Central memory CD8-positive, alpha-beta T cell (primary cell): Measurements from ENCODE around the gene FOXO4.

Source experiments
- ATAC-seq: fragments of 150-1000 bp; cut with Tn5 transposase; replicated peaks from 2 replicates; pipeline ENCODE4 v1.10.0; 2022; ENCODE audit warnings: mild to moderate bottlenecking, moderate FRiP score, moderate number of reproducible peaks; ENCODE audit not compliant: poor library complexity, severe bottlenecking; ENCODE audit errors: extremely low read depth
- DNase-seq, 2 donors: peaks; one replicate each; pipeline ENCODE4 v3.0.0; 2021; ENCODE audit warnings: low spot score in 2 of 2
- H3K27ac Mint-ChIP-seq: one replicate; pipeline ENCODE4 v1.8.0; 2022; ENCODE audit warnings: low read depth, mild to moderate bottlenecking, moderate library complexity, mixed read lengths
- H3K27me3 Mint-ChIP-seq: one replicate; pipeline ENCODE4 v1.8.0; 2022; ENCODE audit warnings: mixed read lengths
- H3K36me3 Mint-ChIP-seq: one replicate; pipeline ENCODE4 v1.8.0; 2022; ENCODE audit warnings: mild to moderate bottlenecking, moderate library complexity, mixed read lengths; ENCODE audit not compliant: insufficient read depth
- H3K4me1 Mint-ChIP-seq: one replicate; pipeline ENCODE4 v1.8.0; 2022; ENCODE audit warnings: mixed read lengths
- H3K4me3 Mint-ChIP-seq: one replicate; pipeline ENCODE4 v1.8.0; 2022; ENCODE audit warnings: mild to moderate bottlenecking, moderate library complexity, mixed read lengths
- H3K9me3 Mint-ChIP-seq: one replicate; pipeline ENCODE4 v1.8.0; 2022; ENCODE audit warnings: mixed read lengths

Gene FOXO4

DNA sequence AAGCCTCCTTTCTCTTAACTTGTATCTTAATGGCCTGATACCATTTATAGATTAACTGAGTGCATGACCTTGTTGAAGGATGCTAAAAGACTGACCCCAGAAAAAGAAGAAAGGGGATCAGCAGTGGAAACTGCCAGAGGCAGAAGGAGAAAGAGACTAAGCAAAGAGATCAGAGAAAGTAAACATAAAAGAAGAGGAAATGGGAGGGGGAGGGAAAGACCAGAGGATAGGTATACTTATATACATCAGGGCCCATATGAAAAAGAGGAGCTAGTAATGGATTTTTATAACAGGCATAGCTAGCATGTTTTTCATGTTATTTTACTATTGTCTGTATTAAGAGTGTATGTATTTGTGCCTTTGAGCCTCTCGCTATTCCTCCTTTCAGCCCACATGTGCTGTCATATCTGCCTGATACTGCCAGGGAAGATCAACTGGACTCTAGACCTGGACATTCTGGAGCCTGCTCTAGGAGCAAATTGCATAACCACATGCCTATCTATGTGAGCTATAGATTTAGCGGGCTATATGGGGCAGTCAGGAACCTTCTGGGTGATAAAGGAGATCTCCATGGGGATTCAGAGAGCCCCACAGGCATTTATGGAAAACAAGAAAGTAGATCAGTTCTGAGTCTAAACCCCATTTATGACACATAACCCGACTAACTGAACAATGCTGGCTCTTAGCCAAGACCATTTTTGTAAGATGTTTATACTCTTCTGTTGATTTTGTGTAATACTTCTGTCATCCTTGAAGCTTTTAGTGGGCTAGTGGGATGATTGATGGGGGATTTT is 14.1 kb upstream of the FOXO4 start:
- ATAC-seq (no peak), DNase-seq (no peak)
- no peak overlapping the region for H3K27ac Mint-ChIP-seq
- H3K27me3 Mint-ChIP-seq, result no peaks in the 10 kb centered on the region
- H3K36me3 Mint-ChIP-seq, result no peaks in the 10 kb centered on the region
- H3K4me3 Mint-ChIP-seq, result no peak overlapping the region
- H3K4me1 Mint-ChIP-seq, result no peaks in the 10 kb centered on the region
- H3K9me3 Mint-ChIP-seq, result no peaks in the 10 kb centered on the region

DNA sequence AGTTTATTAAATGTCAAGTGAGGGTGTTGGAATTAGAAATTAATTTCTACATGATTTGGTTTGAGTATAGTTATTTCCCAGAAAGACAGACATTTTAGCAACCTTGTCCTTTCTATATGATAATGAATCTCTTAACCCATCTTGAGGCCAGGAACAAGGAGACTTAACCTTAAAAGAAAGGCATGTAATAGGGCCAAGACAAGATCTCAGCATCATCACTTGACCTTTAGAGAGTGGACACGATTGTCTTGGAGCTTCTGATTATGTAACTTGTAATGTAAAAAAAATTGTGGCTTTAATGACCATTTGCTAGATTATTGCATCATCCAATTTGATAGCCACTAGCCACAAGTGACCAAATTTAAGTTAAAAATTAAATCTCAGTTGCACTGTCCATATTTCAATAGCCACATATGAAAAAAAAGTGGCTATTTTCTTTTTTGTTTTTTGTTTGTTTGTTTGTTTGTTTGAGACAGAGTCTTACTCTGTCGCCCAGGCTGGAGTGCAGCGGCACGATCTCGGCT is 13.5 kb upstream of the FOXO4 start:
- no peaks in the 10 kb centered on the region for H3K27me3 Mint-ChIP-seq
- H3K9me3 Mint-ChIP-seq, result no peaks in the 10 kb centered on the region
- DNase-seq (no peak), ATAC-seq (no peak)
- H3K4me1 Mint-ChIP-seq, result no peaks in the 10 kb centered on the region
- no peaks in the 10 kb centered on the region for H3K36me3 Mint-ChIP-seq
- H3K27ac Mint-ChIP-seq, result no peak overlapping the region
- no peak overlapping the region for H3K4me3 Mint-ChIP-seq

DNA sequence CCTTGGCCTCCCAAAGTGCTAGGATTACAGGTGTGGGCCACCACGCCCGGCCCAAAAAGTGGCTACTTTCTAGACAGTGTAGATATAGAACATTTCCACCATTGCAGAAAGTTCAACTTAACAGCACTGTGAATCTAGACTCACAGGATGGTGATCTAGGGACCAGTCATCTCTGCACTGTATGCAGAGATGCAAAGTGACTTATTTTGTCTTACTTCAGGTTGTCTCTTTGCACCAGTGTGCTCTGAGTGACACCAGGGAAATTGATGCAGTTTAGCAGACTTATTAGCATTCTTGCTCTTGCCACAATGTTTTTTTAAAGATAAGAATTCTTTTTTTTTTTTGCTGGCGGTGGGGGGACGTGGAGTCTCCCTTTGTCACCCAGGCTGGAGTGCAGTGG is 12.8 kb upstream of the FOXO4 start:
- Mint-ChIP-seq H3K4me1 (no peaks in the 10 kb centered on the region), H3K27me3 (no peaks in the 10 kb centered on the region), H3K36me3 (no peaks in the 10 kb centered on the region), H3K9me3 (no peaks in the 10 kb centered on the region), H3K4me3 (no peak overlapping the region), H3K27ac (no peak overlapping the region)
- DNase-seq (no peak), ATAC-seq (no peak)

DNA sequence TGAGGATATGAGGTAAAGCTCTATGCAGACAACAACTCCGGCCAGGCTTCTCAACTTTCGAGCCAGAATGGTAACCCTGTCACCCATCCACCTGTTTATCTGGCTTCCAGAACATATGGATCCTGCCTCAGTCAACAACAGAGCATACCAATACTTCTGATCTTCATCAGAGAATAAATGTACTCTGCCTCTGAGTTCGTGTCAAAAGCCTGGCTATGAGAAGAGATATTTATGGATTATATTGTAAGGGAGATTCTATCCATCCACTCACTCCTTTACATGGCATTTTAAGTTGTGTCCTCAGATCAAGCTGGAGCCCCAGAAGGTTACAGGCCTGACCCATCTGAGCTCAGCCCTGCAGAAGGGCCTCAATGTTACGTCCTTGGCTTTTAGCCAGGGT is 9.8 kb upstream of the FOXO4 start:
- no peak overlapping the region for H3K27ac Mint-ChIP-seq

DNA sequence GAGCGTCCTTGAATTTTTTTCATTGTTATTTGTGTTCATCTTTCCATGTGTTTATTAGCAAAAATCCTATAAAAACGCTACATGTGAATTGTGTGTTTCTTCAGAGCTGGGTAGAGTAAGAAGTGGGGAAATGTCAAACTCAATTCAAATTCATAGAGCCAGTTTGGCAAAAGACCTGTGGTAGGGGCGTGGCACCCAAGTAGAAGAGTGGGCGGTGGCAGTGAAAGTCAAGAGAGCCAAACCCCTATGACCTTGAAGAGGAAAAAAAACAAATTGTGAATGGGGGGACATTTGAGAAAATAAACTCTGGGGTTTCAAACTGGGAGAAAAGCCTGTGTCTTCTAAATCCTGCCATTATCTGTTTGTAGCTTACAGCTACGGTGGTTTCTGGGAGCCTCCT is 4.4 kb upstream of the FOXO4 start:
- H3K9me3 Mint-ChIP-seq, result no peaks in the 10 kb centered on the region
- H3K27ac Mint-ChIP-seq, result no peak overlapping the region

More for the DNA sequence above, 9.8 kb upstream of the FOXO4 start:
- Mint-ChIP-seq H3K4me1 (no peaks in the 10 kb centered on the region), H3K36me3 (no peaks in the 10 kb centered on the region), H3K4me3 (no peak overlapping the region), H3K9me3 (no peaks in the 10 kb centered on the region), H3K27me3 (no peaks in the 10 kb centered on the region)
- DNase-seq (no peak), ATAC-seq (no peak)

DNA sequence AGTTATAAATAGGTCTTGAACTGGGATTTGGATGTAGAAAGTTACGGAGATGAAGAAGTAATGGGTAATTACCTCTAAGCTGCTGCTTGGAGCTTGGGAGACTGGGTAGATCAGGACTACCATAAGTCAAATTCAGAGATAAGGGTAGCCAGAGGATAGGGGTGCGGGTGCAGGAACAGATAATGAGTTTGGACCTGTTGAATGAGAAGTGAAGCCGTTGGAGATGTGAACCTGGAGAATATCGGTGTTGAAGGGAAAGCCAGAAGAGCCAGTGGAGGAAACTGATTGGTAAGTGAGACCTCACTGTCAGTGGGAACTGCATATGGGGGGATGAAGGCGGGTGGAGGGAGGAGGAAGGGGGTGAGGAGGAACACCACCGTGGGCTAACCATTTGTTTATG is 618 bp upstream of the FOXO4 start:
- ATAC-seq (no peak), DNase-seq (no peak)
- Mint-ChIP-seq H3K27me3 (no peaks in the 10 kb centered on the region), H3K4me1 (peaks cover 41% of the 10 kb centered on the region), H3K9me3 (no peaks in the 10 kb centered on the region), H3K36me3 (peaks cover 10% of the 10 kb centered on the region), H3K27ac (peak overlapping the region; percentile 97), H3K4me3 (peak overlapping the region; percentile 89)

More for the DNA sequence above, 4.4 kb upstream of the FOXO4 start:
- DNase-seq, result no peak
- H3K4me1 Mint-ChIP-seq, result peaks cover 15% of the 10 kb centered on the region
- no peaks in the 10 kb centered on the region for H3K27me3 Mint-ChIP-seq
- H3K4me3 Mint-ChIP-seq, result no peak overlapping the region
- ATAC-seq, result no peak
- H3K36me3 Mint-ChIP-seq, result peaks cover 7% of the 10 kb centered on the region

DNA sequence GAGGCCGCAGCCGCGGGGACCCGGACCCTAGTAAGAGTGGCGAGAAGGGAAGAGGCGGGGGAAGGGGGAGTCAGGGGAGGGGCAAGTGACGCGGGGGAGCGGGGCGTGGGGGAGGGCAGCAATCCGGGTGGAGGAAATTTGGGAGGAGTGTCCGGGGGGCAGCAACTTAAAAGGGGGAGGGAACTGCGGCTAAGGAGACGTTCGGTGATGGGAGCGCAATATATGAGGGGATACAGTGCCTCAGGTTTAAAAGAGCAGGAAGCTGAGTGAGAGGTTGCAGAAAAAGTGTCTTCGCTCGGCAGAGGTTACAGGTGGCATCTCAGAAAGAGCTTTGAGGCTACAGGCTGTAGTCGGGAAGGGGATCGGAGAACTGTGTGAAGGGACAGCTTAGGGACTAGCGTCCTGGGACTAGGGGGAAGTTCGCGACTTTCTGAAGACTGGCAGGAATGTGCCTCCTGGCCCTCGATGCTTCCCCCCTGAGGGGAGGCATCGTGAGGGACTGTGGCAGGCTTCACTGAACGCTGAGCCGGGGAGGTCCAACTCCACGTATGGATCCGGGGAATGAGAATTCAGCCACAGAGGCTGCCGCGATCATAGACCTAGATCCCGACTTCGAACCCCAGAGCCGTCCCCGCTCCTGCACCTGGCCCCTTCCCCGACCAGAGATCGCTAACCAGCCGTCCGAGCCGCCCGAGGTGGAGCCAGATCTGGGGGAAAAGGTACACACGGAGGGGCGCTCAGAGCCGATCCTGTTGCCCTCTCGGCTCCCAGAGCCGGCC is 519 bp downstream of the FOXO4 start:
- peak in 1 of 2 donors; percentile 45 for DNase-seq
- Mint-ChIP-seq H3K4me1 (peaks cover 43% of the 10 kb centered on the region), H3K9me3 (no peaks in the 10 kb centered on the region), H3K27me3 (no peaks in the 10 kb centered on the region), H3K27ac (peak overlapping the region; percentile 97), H3K36me3 (peaks cover 12% of the 10 kb centered on the region), H3K4me3 (peak overlapping the region; percentile 89)
- peak; percentile 57 for ATAC-seq

DNA sequence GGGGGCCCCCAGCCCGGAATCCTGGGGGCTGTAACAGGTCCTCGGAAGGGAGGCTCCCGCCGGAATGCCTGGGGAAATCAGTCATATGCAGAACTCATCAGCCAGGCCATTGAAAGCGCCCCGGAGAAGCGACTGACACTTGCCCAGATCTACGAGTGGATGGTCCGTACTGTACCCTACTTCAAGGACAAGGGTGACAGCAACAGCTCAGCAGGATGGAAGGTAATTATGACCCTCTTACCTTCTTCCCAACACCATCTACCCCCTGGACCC is 1.0 kb downstream of the FOXO4 start:
- peaks cover 12% of the 10 kb centered on the region for H3K36me3 Mint-ChIP-seq
- no peak overlapping the region for H3K27ac Mint-ChIP-seq
- H3K27me3 Mint-ChIP-seq, result no peaks in the 10 kb centered on the region
- H3K4me1 Mint-ChIP-seq, result peaks cover 49% of the 10 kb centered on the region
- H3K4me3 Mint-ChIP-seq, result peak overlapping the region; percentile 89
- ATAC-seq (no peak), DNase-seq (no peak)
- no peaks in the 10 kb centered on the region for H3K9me3 Mint-ChIP-seq

DNA sequence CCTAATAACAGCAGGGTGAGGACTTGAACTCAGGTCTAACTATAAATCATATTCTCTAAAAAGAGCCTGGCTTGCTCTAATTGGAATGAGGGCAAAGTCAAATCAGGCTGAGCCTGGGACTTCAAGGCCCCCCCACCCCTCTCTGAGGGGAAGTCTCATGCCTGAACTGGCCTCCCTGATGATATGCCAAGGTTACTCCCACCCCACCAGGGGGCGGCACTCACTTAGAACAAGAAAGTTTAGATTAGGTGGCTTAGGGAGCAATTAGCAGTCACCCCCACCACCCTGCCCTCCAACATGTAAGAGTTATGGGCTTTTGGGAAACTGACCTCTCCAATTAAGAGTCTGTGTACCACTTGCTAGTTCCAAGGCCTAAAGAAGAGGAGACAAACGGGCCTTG is 2.7 kb downstream of the FOXO4 start:
- Mint-ChIP-seq H3K4me3 (peak overlapping the region; percentile 47), H3K9me3 (no peaks in the 10 kb centered on the region), H3K36me3 (peaks cover 13% of the 10 kb centered on the region), H3K4me1 (peaks cover 60% of the 10 kb centered on the region), H3K27me3 (no peaks in the 10 kb centered on the region), H3K27ac (no peak overlapping the region)
- ATAC-seq (peak; percentile 31), DNase-seq (peak; percentile 54 to 59)

DNA sequence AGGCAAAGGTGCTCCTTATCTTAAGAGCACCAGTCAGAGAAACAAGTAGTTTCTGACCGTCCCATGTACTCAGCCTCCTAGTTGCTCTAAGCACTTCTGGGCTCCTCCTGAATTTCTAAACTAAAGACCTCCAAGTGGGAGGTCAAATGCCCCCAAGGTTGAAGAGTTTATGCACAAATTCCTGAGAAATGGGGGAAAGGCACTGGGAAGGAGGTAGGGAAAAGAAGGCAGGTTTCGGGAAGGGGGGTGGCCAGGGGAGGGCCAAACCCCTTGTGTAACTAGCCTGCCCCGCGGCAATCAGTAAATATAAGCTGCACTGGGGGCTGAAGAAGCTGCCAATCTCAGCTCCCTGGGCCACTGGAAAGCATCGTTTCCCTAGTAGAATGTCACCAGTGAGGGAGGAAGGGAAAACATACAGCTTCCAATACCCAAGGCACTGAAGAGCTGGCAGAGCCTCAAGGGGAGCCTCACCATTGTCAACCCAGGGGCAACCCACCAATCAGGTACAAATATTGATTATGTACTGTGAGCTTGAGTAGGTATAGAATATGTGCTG is 3.4 kb downstream of the FOXO4 start:
- no peak overlapping the region for H3K4me3 Mint-ChIP-seq
- peaks cover 13% of the 10 kb centered on the region for H3K36me3 Mint-ChIP-seq
- no peak overlapping the region for H3K27ac Mint-ChIP-seq
- ATAC-seq (no peak), DNase-seq (no peak)
- H3K27me3 Mint-ChIP-seq, result no peaks in the 10 kb centered on the region
- H3K4me1 Mint-ChIP-seq, result peaks cover 67% of the 10 kb centered on the region
- H3K9me3 Mint-ChIP-seq, result no peaks in the 10 kb centered on the region

DNA sequence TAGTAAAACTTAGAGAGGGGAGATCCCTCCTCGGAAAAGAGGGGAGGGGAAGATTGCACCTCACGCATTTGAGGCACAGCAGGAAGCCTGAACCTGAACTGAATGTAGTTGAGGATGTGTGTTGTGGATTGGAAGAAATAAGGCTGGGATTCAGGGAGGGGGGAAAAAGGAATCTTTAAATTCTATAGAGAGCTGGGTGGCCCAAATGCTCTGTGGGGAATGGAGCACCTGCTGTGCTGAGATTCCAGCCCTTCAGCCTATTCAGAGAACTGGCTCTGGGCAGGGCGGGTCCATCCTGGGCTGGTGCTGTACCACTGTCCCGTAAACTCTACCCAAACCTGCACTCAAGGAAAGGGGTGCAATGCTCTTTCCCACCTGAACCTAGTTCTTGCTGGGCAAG is 4.1 kb downstream of the FOXO4 start:
- Mint-ChIP-seq H3K4me1 (peaks cover 74% of the 10 kb centered on the region), H3K9me3 (no peaks in the 10 kb centered on the region), H3K4me3 (no peak overlapping the region), H3K27ac (no peak overlapping the region), H3K36me3 (peaks cover 13% of the 10 kb centered on the region), H3K27me3 (no peaks in the 10 kb centered on the region)
- DNase-seq (no peak), ATAC-seq (no peak)

DNA sequence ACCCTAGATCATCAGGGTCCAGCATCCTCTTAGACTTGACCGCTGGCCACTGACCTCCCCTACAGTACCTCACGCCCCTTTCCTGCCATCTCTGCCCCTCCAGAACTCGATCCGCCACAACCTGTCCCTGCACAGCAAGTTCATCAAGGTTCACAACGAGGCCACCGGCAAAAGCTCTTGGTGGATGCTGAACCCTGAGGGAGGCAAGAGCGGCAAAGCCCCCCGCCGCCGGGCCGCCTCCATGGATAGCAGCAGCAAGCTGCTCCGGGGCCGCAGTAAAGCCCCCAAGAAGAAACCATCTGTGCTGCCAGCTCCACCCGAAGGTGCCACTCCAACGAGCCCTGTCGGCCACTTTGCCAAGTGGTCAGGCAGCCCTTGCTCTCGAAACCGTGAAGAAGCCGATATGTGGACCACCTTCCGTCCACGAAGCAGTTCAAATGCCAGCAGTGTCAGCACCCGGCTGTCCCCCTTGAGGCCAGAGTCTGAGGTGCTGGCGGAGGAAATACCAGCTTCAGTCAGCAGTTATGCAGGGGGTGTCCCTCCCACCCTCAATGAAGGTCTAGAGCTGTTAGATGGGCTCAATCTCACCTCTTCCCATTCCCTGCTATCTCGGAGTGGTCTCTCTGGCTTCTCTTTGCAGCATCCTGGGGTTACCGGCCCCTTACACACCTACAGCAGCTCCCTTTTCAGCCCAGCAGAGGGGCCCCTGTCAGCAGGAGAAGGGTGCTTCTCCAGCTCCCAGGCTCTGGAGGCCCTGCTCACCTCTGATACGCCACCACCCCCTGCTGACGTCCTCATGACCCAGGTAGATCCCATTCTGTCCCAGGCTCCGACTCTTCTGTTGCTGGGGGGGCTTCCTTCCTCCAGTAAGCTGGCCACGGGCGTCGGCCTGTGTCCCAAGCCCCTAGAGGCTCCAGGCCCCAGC is 5.2 kb downstream of the FOXO4 start:
- peak overlapping the region; percentile 3 for H3K4me3 Mint-ChIP-seq
- ATAC-seq, result no peak
- H3K27ac Mint-ChIP-seq, result peak overlapping the region; percentile 57
- H3K27me3 Mint-ChIP-seq, result no peaks in the 10 kb centered on the region
- no peak for DNase-seq
- peaks cover 14% of the 10 kb centered on the region for H3K36me3 Mint-ChIP-seq
- H3K9me3 Mint-ChIP-seq, result no peaks in the 10 kb centered on the region
- peaks cover 70% of the 10 kb centered on the region for H3K4me1 Mint-ChIP-seq
